NCI-H1092 treated with DMSO at 0.1 percent for 48 hours (cell line): ENCODE measurements around the gene ATXN1.
A peak's percentile ranks its signal among the peaks of the same experiment; 100 is the strongest.

Experiments
- DNase-seq: peaks from one replicate; lab custom pipeline; 2025; lab: John Stamatoyannopoulos, UW

The ATXN1 gene

DNA sequence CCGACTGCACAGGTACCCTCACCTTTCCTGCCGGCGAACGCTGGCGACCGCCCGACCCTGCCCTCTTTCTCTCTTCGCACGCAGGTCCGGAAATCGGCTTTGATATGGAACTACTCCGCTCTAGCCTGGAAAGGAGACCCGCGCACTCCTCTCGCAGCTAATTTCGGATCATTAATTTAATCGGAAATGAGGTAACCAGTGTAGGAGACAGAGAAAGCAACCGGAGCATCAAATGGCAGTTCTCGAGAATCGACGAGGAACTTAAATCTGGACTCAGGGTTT lies 949 bp upstream of the ATXN1 start:
- DNase-seq, result no peak

DNA sequence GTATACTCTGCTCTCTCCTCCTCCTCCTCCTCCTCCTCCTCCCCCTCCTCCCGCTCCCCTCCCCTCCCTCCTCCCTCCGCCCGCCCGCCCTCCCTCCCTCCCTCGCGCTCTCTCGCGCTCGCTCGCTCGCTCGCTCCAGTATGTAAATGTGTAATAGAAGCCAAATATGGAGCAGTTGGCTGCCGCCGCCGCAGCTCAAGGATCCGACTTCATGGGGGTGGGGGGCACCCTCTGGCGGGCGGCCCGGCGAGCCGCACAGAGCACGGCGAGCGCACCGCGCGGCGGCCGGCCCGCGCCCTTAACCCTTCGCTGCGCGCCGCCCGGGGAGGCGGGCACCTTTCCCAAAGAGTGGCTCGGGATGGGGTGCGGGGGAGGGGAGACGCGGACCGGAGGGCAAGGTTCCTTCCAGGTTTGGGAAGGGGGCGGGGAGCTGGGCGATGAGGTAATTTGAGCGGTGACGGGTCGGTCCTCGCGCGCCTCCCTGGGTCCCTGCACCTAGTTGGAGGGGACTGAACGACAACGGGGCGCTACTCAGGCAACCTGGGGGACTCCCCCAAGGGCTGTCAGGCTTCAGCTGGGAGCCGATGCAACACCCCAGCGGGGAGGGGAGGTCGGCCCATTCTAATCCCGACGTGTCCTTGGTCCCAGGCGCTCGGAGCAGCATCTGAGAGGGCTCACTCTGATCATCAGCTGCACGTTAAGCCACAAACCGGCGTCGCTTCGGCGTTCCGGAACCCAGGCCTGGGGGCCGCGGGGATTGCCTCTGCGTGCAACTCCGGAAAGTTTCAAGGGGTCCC lies 409 bp upstream of the ATXN1 start:
- DNase-seq, result peak; percentile 4

- peak; percentile 12 for DNase-seq
Measured at GRCh38 chr6:16759646-16760515, 1.4 kb downstream of the ATXN1 start.

DNA sequence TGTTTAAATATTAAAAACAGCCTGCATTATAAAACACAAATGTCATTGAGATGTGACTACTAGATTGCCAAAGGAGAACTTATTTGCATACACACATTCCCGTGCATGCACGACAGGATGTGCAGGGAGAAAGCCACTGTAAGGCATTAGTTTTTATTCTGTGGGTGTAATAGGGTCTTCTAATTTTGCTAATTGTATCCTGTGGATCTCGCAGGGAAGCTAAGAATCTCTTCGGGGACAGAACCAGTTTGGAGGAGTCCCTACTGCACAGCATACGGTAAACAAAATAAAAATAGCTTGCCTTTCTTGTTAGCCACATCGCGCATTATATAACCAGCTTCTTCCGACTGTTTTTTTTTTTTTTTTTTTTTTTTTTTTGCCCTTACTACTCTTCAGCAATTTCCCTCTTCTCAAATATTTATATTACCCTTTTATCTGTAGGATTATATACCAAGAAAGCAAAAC lies 2.0 kb downstream of the ATXN1 start:
- no peak for DNase-seq

DNA sequence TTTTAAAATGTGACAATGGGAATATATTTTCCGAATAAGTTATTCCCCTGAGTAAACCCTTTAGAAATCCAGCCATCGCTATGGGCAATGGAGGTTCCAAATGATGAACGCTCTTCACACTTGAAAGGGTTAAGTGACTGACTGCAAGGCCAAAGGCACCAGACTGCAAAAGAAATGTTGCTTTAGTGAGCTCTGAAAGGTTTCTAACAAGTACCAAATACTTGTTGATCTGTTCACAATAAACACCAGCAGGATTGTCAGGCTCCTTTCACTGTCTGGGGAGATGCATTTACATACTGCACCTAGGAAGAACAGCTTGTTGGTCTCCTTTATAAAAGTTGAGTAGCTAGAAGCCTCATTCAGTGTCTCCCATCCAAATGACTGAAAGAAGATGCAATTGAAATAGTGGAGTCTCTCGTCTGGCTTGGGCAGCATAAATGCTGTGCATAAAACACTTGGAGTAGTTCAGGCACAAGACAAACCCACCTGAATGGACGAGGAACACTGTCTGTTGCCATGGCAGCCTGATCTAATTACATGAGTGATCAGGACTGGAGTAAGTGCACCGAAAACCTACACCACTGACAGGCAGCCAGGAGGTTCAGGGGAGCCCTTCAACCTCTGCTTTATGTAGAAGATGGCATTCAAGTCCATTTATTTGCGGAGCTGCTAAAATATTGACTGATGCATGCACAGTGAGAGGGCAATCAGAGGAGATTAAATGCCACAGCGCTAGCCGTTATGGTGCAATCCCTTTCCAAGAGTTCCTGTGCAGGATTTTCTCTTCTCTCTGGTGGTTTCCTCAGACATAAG lies 2.9 kb downstream of the ATXN1 start:
- no peak for DNase-seq

GRCh38 chr6:16757332-16757731 lies 3.9 kb downstream of the ATXN1 start:
- no peak for DNase-seq

DNA sequence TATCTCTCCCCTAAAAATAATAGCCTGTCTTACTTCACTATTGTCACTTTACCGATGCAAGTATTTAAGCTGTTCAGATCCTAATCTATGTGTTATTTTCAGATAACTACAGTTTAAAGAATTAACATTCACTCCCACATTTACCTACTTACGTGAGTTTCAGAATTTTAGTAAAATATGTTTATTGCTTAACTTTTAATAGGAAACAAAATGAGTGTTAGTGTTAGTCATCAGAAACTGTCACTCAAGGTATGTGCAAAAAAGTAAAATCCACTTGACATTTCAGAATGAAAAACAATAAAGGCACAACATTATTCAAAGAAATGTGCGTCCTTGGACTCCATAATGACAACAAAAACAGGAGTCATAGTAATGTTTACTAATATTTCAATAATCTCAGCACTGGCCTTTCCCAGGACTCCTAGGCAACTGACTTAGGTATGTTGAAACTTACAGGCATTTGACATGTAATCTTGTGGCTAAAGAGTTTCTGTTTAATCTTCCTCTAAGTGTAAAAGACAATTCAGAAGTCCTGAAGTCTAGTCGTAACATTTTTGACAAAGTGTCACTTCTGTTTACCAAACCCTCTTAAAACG lies 4.5 kb downstream of the ATXN1 start:
- DNase-seq, result no peak

GRCh38 chr6:16755544-16755943 lies 5.7 kb downstream of the ATXN1 start:
- DNase-seq, result no peak

DNA sequence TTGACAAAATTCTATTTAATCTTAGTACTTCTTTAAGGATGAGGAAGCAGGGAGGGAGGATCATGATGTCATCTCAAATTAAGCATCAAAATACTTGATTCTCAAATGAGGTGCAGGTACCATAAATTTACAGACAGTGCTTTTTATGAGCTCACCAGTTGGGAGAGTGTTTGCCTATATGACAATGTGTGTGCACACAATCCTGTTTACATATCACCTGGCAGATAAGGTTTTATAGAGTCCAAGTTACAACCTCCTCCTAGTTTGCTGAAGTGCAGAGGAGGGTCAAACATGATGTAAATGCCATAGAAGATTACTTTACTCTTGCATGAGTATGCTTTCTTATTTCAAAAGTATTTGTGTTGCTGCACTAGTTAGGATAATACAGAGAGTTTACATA lies 6.4 kb downstream of the ATXN1 start:
- DNase-seq, result no peak

- DNase-seq, result no peak
Measured at GRCh38 chr6:16754274-16754673, 7.0 kb downstream of the ATXN1 start.

- no peak for DNase-seq
Measured at GRCh38 chr6:16753341-16753740, 7.9 kb downstream of the ATXN1 start.

- DNase-seq, result no peak
Measured at GRCh38 chr6:16752206-16752866, 8.9 kb downstream of the ATXN1 start.

DNA sequence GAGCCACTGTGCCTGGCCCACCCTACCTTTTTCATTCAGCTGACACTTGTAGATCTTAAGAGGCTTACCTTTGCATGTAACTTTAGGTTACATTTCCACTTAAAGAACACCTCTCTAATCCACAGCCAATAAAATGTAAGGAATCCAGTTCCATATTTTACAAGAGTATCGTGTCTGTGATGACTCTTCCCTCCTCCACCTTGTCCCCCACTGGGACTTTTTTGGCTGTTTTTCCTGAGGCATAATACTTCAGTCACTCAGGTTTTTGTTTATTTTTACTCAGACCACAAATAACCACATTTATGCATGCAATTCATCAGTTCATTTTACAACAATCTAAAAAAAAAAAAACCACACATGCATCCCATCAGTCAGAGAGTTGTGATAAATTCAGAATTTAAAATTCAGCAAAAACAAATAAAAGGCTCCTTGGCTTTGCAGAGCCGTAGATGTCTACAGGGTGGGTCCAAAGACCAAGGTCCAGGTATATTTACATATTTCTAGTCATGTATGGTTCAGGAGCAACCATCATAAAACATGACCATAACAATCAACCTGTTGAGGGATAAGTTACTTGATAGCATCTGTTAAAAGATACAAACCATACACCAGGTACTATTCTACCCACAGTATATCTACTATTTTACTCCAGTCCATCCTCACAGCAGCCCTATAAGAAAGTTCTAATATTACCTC lies 9.9 kb downstream of the ATXN1 start:
- no peak for DNase-seq

DNA sequence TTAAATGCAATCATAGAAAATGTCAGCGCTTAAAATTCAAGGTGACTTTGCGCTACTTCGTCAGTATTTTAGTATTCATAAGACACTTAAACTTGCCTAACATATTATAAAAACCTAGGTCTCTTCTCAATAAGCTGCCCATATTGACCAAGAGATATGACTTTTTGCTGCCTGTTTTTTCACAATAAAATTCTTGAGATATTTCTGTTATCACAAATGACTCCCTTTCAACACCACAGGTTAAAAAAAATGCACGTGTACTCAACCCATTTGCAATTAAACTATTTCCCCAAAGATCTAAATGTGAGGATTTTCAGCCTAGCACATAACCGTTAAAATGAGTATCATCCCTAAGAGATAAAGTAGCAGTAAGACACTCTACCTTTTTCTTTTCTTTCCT lies 10.7 kb downstream of the ATXN1 start:
- DNase-seq, result no peak

DNA sequence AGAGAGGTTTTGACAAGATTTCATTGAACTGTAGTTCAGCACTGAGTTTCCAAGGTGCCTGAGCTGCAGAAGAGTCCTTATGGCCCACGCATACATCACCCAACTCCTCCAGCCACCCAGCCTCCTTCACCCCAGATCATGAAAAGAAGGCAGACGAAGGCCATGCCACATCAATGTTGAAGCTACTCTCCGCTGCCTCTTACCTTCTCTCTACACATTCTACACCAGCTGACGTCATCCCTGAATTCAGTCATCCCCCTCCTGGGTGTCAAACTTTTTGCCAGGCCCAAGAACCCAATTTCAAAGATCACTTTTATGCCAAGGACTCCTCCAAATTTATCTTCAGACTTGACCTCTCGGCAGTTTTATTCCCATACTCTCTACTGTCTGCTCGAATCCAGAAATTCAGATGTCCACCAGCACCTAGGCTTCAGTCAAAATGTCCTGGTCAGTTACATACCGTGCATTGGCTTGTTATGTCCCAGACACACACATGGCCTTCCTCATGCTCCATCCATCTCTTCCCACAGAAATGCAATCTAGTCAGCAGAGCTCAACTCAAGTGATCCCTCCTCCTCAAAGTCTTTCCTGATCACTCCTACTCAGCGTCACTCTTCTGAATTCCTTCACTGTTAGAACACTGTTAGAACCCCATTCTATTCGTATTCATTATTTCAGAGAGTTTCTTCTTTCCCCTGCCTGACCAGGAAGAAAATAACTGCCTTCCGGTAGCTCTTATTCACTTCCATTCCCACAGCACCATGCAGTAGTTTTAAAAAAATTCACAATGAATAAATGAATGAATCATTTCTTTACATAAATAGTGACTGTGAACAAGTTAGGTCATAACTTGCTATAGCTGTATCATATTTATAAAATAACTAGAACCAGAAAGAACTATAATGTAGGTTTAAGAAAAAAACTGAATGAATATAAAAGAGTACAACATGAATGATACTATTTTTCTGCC lies 11.5 kb downstream of the ATXN1 start:
- no peak for DNase-seq

- no peak for DNase-seq
Measured at GRCh38 chr6:16748025-16748319, 13.3 kb downstream of the ATXN1 start.

DNA sequence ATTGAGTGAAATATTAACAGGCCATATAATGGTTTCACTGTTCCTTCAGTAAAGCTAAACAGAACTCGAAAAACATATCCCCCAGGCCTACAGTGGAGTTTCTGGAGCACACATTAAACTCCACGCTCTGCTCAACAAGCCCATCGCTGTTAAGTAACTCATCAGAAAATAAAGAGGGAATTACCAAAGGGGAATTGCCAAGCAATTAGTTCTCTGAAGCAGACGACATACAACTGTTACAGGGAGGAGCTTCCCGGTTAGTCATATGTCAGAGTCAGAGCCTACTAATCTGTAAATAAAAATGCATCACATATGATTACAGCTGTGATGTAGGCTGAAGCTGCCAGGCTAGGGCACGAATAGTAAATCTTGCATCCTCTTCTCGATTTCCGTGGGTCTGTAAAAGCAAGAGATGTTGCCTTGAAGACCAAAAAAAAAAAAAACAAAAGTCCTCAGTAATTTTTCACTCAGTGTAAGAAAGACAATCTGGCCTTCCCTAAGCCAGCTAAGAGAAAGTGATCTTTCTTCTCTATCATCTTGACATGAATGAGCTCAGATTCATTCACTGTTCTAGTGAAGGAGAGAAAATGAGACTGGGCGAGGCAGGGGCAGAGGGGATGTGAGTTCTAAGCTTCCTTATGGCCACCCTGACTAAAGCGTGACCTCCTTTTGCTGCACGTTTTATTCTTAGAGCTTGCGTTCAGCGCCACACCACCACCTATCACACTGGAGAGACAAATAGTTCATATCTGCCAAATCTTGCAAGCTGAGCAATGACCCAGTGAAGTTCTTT lies 13.8 kb downstream of the ATXN1 start:
- no peak for DNase-seq

DNA sequence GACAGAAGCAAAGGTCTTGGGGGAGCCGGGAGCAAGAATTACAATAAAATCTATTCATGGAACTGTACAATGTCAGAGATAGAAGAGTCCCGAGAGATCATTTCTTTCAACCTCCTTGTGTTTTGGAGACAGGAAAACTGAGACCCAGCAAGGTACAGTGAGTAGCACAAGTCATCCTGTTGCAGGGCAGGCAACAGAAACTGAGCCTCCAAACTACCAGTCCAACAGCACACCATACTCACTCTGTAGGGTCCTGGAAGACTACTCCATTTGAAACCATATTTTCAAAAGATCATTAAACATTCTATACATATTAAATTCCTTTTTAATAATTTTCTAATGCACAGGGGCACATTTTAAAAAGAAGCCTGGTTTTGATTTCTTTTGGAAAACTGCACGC lies 14.4 kb downstream of the ATXN1 start:
- no peak for DNase-seq

DNA sequence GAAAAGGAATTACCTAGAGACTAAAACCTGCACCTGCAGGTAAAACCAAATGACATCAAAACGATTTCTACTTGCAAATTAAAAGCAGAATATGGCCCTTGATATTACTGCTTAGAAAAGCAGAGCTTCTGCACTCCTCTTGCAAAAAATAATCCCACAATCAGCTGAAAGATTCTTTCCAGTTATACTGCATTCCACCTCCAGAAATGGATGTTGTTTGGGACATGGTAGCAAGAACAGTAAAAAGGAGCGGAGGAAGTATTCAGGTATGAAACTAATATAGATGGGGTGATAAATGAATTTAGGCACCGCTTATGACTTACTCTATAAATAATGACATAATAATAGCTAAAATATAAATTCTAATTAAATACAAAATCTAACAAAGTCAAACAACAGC lies 14.9 kb downstream of the ATXN1 start:
- DNase-seq, result no peak
